AG09309 (cell line): ENCODE data around the gene CLEC16A.

Source experiments
- DNase-seq: peaks from one replicate; pipeline ENCODE4 v3.0.0-alpha.2; 2010; ENCODE audit warnings: low read depth
- H3K4me3 ChIP-seq: 2 replicates; pipeline ENCODE4 v1.5.1; 2011; ENCODE audit warnings: mild to moderate bottlenecking, low read depth, low read length, moderate library complexity; ENCODE audit not compliant: control insufficient read depth
- TF ChIP-seq, protein P1 (sequence below): IDR thresholded peaks from 2 replicates; pipeline ENCODE4 v1.5.1; 2011; ENCODE audit warnings: mild to moderate bottlenecking, low read depth, low read length, inconsistent platforms; ENCODE audit not compliant: insufficient read depth, control insufficient read depth; ENCODE audit errors: missing control alignments

CLEC16A gene

DNA sequence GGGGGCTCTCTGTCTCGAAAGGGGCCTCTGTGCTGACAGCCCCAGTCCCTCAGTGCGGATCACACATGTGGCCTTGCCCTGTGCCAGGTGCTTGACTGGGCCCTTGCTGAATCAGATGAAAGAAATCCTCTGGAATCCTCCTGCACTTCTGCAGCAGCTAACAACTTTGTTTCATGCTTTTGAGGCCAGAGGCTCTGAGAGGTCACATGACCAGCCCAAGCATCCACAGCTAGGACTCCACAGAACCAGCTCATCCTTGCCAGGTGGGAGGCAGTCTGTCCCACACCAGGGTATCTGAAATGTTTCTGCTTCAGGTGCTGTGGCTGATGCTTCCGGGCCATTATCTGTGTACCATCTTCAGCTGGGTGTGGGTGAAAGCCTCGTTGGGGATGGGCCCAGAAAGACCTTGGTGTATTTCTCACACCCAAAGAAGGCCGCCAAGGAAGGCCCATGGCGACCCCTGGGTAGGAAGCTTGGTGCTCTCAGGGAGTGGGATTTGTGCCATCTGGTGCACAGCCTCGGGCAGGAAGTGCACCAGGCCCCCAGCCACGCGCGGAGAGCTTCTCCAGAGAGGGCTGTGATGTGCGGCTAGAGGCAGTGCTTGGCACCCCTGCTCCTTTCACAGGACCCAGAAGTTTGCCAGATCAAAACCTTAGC, 143.8 kb downstream of the CLEC16A start:
- no peak for DNase-seq
- no peak overlapping the region for H3K4me3 ChIP-seq
- TF ChIP-seq, protein P1, sequence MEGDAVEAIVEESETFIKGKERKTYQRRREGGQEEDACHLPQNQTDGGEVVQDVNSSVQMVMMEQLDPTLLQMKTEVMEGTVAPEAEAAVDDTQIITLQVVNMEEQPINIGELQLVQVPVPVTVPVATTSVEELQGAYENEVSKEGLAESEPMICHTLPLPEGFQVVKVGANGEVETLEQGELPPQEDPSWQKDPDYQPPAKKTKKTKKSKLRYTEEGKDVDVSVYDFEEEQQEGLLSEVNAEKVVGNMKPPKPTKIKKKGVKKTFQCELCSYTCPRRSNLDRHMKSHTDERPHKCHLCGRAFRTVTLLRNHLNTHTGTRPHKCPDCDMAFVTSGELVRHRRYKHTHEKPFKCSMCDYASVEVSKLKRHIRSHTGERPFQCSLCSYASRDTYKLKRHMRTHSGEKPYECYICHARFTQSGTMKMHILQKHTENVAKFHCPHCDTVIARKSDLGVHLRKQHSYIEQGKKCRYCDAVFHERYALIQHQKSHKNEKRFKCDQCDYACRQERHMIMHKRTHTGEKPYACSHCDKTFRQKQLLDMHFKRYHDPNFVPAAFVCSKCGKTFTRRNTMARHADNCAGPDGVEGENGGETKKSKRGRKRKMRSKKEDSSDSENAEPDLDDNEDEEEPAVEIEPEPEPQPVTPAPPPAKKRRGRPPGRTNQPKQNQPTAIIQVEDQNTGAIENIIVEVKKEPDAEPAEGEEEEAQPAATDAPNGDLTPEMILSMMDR: no peak

DNA sequence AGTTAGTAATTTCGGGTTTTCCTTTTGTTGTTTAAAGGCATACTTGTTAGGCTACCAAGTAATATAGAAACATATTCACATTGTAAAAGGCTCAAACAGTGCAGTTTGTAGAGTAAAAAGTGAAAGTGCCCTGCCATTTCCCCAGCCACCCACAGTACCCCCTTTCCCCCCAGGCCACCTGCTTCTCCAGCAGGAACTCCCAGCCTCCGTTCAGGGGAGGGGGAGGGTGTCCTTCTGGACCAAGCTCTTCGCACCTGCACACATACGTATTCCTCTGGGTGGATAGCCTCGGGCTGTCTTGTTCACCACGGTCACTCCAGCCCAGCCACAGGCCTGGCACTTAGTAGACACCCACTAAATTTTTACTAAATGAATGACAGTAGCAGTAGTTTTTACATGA, 144.5 kb downstream of the CLEC16A start:
- DNase-seq: no peak
- TF ChIP-seq, protein P1: no peak
- H3K4me3 ChIP-seq: no peak overlapping the region

DNA sequence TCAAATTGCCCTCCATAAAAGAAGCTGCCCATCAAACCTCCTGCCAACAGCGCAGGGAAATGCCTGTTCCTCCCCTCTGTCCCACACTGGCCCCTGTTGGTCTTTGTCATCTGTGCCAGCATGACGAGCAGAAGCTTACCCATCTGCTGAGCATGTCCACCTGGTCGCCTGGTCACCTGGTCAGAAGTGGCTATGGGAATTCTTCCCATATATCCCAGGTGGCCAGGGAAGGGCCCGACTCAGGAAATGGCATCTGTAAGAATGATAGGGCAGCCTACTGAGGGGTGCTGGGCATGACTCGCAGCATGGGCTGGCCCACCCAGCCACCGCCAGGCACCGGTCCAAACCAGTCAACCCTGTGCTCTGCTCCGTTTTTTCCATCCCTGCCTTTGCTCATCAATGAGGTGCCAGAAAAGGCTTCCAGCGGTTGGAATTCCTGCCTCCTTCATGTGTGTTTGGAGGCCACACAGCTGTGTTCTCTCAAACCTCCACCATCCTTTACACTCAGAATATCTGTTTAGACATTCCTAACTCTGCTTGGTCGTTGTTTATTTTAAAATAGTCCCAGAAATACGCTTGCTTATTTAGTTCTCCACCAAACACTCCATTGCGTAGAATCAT, 145.2 kb downstream of the CLEC16A start:
- no peak for DNase-seq
- H3K4me3 ChIP-seq: no peak overlapping the region
- TF ChIP-seq, protein P1: no peak

DNA sequence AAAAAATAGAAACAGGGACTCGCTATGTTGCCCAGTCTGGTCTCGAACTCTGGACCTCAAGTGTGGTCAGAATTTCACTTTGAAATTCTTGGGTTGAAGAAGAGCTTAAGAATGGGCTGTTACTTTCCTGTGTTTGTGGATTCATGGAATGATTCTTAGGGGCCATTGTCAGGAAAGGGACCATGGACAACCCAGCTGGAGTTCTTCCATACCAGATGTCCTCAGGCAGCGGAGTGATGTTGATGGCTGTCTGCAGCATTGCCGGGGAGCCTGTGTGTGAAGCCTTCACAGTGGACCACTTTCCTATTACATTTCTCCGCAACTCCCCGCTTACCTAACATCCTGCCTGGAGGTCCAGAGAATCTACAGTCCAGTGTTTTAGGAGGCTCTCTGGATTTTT, 145.9 kb downstream of the CLEC16A start:
- no peak overlapping the region for H3K4me3 ChIP-seq
- no peak for DNase-seq
- TF ChIP-seq, protein P1: no peak

DNA sequence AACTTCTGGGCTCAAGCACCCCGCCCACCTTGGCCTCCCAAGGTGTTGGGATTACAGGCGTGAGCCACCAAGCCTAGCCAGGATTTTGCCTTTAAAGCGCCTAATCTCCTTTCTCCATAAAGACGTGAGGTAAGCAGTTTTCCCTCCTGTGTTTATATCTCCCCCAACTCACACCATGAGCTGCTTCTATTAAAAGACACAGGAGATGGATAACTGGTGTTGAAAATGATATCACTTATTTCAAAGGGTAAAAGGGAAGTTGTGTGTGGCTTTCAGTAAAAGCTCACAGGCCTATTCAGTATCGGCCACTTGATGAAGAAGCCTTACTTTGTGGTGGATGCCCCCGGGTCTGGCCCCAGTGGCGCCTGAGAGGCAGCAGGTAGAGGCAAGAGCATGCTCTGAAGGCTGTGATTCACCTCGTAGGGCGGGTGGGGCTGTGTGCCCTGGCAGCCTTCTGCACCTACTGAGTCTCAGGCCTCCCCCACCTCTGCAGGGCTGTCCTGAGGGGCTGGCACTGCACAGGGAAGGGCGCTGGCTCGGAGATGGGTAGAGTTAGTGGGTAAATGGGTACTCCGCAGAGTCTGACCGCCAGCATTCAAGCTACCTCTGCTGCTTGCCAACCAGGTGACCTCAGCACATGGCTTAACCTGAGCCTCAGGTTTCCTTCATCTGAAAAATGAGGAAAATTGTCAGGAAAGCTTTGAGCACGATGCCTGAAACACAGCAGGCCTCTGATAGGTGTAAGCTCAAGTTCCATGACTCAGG, 146.8 kb downstream of the CLEC16A start:
- H3K4me3 ChIP-seq: no peak overlapping the region
- no peak for DNase-seq

More for the DNA sequence above, 146.8 kb downstream of the CLEC16A start:
- TF ChIP-seq, protein P1: no peak
